ENCODE measurements around the gene MNAT1.
"Not testable (repeated sequence)": the region's sequence is repeated elsewhere in the genome, so short reads cannot be mapped to it uniquely, and the experiment has no call there.

Gene MNAT1

GRCh38 chr14:60805841-60806430 lies 71.4 kb downstream of the MNAT1 start:
- no peak for DNase-seq (ENCODE audit: low read depth)

DNA sequence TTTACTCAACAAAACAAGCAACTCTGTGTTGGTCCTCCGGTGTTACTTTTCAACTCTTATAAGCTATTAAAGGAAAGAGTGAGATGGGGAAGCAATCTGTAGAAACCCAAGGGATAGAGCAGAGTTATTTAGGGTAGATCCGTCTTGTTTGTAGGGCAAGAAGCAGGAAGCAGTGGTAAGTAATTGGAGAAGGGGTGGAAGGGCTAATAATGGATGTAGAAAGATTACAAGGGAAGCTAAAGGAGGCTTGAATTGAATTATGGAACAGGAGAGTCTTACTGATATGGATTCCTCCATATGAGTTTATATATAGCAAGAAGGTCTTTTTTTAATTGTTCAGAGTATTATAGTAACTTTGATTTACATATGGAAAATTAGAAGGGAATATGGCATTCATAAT lies 72.7 kb downstream of the MNAT1 start:
- no peak for DNase-seq (ENCODE audit: low read depth)

GRCh38 chr14:60807971-60808370 lies 73.4 kb downstream of the MNAT1 start:
- no peak for DNase-seq (ENCODE audit: low read depth)

- no peak for DNase-seq (ENCODE audit: low read depth)
These were observed 78.4 kb downstream of the MNAT1 start for GRCh38 chr14:60812987-60813386.

DNA sequence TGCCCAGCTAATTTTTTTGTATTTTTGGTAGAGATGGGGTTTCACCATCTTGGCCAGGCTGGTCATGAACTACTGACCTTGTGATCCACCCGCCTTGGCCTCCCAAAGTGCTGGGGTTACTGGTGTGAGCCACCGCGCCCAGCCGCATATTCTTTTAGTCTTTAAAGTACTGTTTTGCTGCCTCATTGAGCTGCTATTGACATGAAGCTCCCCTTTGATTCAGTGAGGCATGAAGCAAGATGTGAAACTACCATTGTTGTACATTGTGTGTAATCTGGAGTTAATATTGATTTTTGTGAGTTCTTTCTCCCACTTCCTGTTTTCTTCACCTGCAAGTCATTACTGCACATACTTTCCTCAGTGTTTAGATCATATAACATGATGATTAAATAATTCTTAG lies 80.8 kb downstream of the MNAT1 start:
- no peak for DNase-seq (ENCODE audit: low read depth)

DNA sequence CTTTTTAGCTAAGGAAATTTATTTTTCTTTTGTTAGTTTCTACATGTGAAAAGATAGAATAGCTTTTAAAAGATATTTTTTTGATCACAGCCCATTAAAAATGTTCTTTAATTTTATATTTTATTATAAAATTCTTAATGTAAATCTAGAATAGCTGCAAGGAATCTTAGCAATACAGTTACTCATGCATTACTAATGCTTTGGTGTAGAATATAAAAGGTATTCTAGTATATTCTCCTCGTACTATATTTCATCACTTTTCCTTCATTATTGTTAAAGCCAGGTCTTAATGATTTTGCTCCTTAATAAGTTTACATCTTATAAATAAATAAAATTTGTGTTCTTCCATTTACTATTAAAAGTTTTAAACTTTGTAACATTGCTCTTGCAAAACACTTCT lies 82.6 kb downstream of the MNAT1 start:
- DNase-seq (ENCODE audit: low read depth), result no peak

- no peak for DNase-seq (ENCODE audit: low read depth)
These were observed 85.0 kb downstream of the MNAT1 start for GRCh38 chr14:60819575-60819974.

- no peak for DNase-seq (ENCODE audit: low read depth)
These were observed 104.0 kb downstream of the MNAT1 start for GRCh38 chr14:60838601-60839000.

GRCh38 chr14:60839057-60839456 lies 104.5 kb downstream of the MNAT1 start:
- DNase-seq (ENCODE audit: low read depth), result no peak

- DNase-seq (ENCODE audit: low read depth), result no peak
These were observed 105.1 kb downstream of the MNAT1 start for GRCh38 chr14:60839657-60840056.

GRCh38 chr14:60840313-60840712 lies 105.8 kb downstream of the MNAT1 start:
- no peak for DNase-seq (ENCODE audit: low read depth)

- no peak for DNase-seq (ENCODE audit: low read depth)
These were observed 111.0 kb downstream of the MNAT1 start for GRCh38 chr14:60845523-60845922.

DNA sequence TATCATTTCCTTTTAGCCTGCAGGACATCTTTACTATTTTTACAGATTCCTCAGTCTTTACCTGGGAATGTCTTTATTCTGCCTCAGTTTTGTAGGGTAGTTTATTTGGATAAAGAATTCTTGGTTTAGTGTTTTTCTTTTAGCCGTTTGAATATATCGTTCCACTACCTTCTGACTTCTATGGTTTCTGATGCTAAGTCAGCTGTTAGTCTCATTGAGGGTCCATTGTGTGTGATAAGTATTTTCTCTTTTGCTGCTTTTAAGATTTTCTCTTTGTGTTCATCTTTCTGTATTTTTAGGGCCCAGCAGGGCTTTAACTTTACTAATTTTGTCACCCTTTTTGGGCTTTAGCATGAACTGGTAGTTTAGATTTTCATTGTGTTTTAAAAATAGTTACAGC lies 113.5 kb downstream of the MNAT1 start:
- DNase-seq (ENCODE audit: low read depth), result no peak

DNA sequence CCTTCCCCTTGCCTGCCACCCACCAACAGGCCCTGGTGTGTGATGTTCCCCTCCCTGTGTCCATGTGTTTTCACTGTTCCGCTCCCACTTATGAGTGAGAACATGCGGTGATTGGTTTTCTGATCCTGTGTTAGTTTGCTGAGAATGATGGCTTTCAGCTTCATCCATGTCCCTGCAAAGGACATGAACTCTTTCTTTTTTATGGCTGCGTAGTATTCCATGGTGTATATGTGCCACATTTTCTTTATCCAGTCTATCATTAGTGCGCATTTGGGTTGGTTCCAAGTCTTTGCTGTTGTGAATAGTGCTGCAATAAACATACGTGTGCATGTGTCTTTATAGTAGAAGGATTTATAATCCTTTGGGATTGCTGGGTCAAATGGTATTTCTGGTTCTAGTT lies 117.1 kb downstream of the MNAT1 start:
- DNase-seq (ENCODE audit: low read depth), result not testable (repeated sequence)

GRCh38 chr14:60856111-60856510 lies 121.5 kb downstream of the MNAT1 start:
- DNase-seq (ENCODE audit: low read depth), result no peak

DNA sequence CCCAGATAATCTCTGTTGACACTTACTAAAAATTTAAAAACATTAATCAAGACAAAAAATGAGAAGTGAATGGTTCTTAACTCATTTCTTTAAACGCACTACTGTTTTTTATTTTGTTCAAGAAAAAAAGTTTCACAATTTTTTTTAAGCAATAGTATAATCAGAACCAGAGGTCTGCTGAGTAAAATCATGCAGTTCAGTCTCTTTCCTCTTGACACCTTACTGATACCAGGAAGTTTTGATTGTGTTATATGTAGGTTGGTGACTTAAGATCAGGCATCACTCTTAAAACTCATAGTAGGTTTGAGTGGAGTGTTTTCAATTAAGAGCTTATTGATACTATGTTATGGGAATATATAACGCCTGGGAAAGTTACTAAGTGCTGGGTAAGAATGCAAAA lies 125.0 kb downstream of the MNAT1 start:
- no peak for DNase-seq (ENCODE audit: low read depth)

- no peak for DNase-seq (ENCODE audit: low read depth)
These were observed 127.1 kb downstream of the MNAT1 start for GRCh38 chr14:60861545-60862140.

- no peak for DNase-seq (ENCODE audit: low read depth)
These were observed 127.7 kb downstream of the MNAT1 start for GRCh38 chr14:60862283-60862682.

DNA sequence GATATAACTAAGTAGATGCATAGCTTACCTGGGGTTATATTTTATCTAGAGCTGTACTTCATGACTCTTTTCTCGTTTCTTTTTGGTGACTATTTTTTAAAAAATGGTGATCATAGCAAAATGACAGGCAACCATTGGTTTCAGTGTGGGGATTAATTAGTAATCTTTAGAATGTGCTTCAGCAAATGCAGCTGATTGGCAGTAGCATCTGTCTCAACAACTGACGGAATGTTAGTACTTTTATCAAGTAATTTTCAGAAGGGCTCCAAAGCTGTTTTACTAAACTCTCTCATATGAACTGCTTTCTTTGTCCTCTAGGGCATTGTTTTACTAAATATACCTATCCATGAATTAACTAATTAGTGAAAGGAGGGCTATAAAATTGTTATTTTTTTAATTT lies 128.7 kb downstream of the MNAT1 start:
- DNase-seq (ENCODE audit: low read depth), result no peak

GRCh38 chr14:60865378-60866127 lies 131.0 kb downstream of the MNAT1 start:
- DNase-seq (ENCODE audit: low read depth), result no peak

DNA sequence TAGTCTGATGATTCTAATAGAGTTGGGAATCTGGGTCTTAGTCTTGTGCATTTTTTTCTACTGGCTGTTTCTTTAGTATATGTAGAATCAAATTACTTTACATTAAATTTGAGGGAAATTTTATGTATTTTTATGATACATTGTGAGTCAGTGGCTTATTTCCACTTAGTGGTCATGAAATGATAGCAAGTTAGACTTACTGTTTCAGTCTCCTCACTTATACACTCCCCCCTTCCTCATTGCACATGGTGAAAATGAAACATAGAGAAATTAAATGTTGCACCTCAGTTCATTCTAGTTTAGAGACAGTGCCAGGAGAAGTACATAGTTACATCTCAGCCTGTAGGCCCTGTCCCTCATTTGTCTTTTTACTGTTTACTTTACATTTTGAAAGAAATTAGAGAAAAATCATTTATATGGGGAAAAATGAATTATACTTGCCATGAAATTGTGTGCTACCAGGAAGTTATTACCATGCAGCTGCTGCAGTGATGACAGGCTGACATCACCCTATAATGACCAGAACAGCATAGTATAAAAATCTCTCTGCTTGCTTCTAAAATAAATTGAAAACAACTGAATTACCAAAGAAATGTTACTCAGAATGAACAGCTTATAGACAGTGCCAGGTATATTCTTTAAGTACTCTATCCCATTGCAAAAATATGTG lies 133.1 kb downstream of the MNAT1 start:
- DNase-seq (ENCODE audit: low read depth), result no peak

DNA sequence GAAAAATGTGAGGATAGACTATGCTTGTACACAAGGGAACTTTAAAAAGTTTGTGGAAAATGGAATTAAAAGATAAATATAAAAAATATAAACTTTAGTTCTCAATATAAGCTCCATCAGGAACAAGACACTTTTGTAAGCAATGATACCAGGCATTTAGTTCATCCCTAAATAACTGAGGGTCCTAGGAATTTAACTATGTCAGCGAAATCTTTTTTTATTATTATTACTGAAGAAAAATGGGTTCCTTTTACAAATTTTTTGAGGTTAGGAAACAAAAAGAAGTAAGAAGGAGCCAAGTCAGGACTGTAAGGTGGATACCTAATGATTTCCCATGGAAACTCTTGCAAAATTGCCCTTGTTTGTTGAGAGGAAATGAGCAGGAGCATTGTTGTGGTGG lies 143.6 kb downstream of the MNAT1 start:
- DNase-seq (ENCODE audit: low read depth), result no peak

DNA sequence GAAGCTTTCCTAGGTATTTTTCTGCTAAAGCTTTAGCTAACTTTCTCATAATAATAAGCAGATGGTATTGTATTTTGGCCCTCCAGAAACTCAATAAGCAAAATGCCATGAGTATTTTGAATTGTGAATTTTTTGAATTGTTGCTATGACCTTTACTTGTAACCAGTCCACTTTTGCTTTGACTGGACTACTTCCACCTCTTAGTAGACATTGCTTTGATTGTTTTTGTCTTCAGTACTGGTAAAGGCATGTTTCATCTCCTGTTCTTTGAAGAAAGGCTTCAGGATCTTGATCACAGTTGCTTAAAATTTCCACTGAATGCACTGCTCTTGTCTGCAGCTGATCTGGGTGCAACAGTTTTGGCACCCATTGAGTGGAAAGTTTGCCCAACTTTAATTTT lies 144.0 kb downstream of the MNAT1 start:
- DNase-seq (ENCODE audit: low read depth), result no peak
